Panc1 (cell line): ENCODE results near the gene PAPPA. TPM values are rescaled to one million over a fixed set of nuclear protein-coding genes. Genes with fewer than 3 reads are reported as not detected.

ENCODE experiments used
- ATAC-seq: fragments of 200-7000 bp; cut with Tn5 transposase; 2 replicates; pipeline ENCODE4 v1.9.1; 2020; ENCODE audit warnings: mild to moderate bottlenecking, moderate library complexity
- BruUV-seq: library from RNA; stranded (reverse); fragments of 400-500 nt; replicated peaks from 2 replicates; lab custom pipeline; 2021; lab: Mats Ljungman, UMichigan
- CTCF ChIA-PET: fragments of 300-600 bp; sonication (Branson Sonifier 250); formaldehyde crosslinking; loops from one replicate; lab custom pipeline; 2022; ENCODE audit warnings: antibody characterized with exemption; lab: Charles Lee
- POLR2A ChIA-PET: fragments of 300-600 bp; sonication (Branson Sonifier 250); formaldehyde crosslinking; loops from one replicate; lab custom pipeline; 2022; ENCODE audit warnings: antibody characterized with exemption; lab: Charles Lee
- DNase-seq: peaks from one replicate; pipeline ENCODE4 v3.0.0-alpha.2; 2010; ENCODE audit warnings: low read depth, low spot score
- H3K27ac ChIP-seq: 2 replicates; pipeline ENCODE4 v1.5.1; 2011; ENCODE audit warnings: mild to moderate bottlenecking, low read length, inconsistent platforms
- H3K27me3 ChIP-seq: fragments of 200-500 bp; sonication (Bioruptor generic); 2 replicates; pipeline ENCODE4 v1.6.0; 2014; ENCODE audit warnings: low read length, inconsistent platforms; ENCODE audit not compliant: control insufficient read depth, insufficient read depth
- H3K36me3 ChIP-seq: fragments of 200-500 bp; sonication (Bioruptor generic); 2 replicates; pipeline ENCODE4 v1.5.1; 2014; ENCODE audit warnings: inconsistent platforms, mild to moderate bottlenecking, low read length, moderate library complexity; ENCODE audit not compliant: control insufficient read depth, insufficient read depth
- H3K4me1 ChIP-seq: 2 replicates; pipeline ENCODE4 v1.5.1; 2011; ENCODE audit warnings: inconsistent platforms, mild to moderate bottlenecking, low read length, moderate library complexity; ENCODE audit not compliant: control insufficient read depth, insufficient read depth
- H3K4me3 ChIP-seq, 2 experiments: 2 replicates each; pipeline ENCODE4 v1.5.1; 2011 to 2012; ENCODE audit warnings: low read depth in 2 of 2, low read length in 2 of 2, mild to moderate bottlenecking in 2 of 2, inconsistent platforms in 1 of 2, moderate library complexity in 1 of 2
- H3K9me3 ChIP-seq: fragments of 200-500 bp; sonication (Bioruptor generic); 2 replicates; pipeline ENCODE4 v1.5.1; 2014; ENCODE audit warnings: low read depth, mild to moderate bottlenecking, inconsistent platforms, low read length, moderate library complexity; ENCODE audit not compliant: control insufficient read depth, insufficient read depth
- CTCF ChIP-seq: fragments of 450-650 bp; IDR thresholded peaks from 2 replicates; pipeline ENCODE4 v1.5.1; 2017; ENCODE audit warnings: mild to moderate bottlenecking
- POLR2AphosphoS5 ChIP-seq: IDR thresholded peaks from 2 replicates; pipeline ENCODE4 v1.6.1; 2012; ENCODE audit warnings: mild to moderate bottlenecking, low read depth, low read length, moderate library complexity
- REST ChIP-seq, 2 experiments: IDR thresholded peaks; 2 replicates each; pipeline ENCODE4 v1.6.1; 2011 to 2012; ENCODE audit warnings: low read depth in 2 of 2, control low read depth in 1 of 2, low read length in 1 of 2, mild to moderate bottlenecking in 1 of 2, moderate library complexity in 1 of 2; ENCODE audit not compliant: insufficient read depth in 1 of 2
- SIN3A ChIP-seq: IDR thresholded peaks from 2 replicates; pipeline ENCODE4 v1.6.1; 2012; ENCODE audit warnings: low read depth, mild to moderate bottlenecking, low read length, moderate library complexity, borderline replicate concordance; ENCODE audit not compliant: insufficient read depth
- TCF7L2 ChIP-seq: IDR thresholded peaks from 2 replicates; pipeline ENCODE4 v1.6.1; 2011; ENCODE audit warnings: mild to moderate bottlenecking, low read depth, low read length, inconsistent platforms
- in situ Hi-C: cut with HindIII; loops from 2 replicates; pipeline ENCODE4 v1.10.0; 2016; ENCODE audit warnings: low sequenced_read_pairs, low pct_unique_long_range_greater_than_20kb
- intact Hi-C: fragments of 100-400 bp; cut with micrococcal nuclease; formaldehyde crosslinking; loops from one replicate; pipeline ENCODE4 v1.10.0; 2022; ENCODE audit not compliant: unreplicated experiment
- total RNA-seq: library from RNA; stranded (reverse); gene quantifications from one replicate; pipeline ENCODE4 v1.2.1, GENCODE V29; 2021; ENCODE audit not compliant: unreplicated experiment

PAPPA gene
- total RNA-seq, 1 experiment from 2014 or later: 1.2 TPM

GRCh38 chr9:116219686-116220085 lies 66.1 kb downstream of the PAPPA start:
- no TSS peak for BruUV-seq

GRCh38 chr9:116223926-116224325 lies 70.3 kb downstream of the PAPPA start:
- Histone ChIP-seq H3K4me3 (no peak overlapping the region), H3K4me1 (no peaks in the 10 kb centered on the region), H3K27ac (no peak overlapping the region), H3K27me3 (no peaks in the 10 kb centered on the region), H3K9me3 (no peaks in the 10 kb centered on the region), H3K36me3 (no peaks in the 10 kb centered on the region)
- intact Hi-C loops (no loop called here), in situ Hi-C loops (no loop called here)
- CTCF ChIA-PET: no interaction called here
- ATAC-seq (no peak), DNase-seq (no peak)
- BruUV-seq: no TSS peak
- POLR2A ChIA-PET: no interaction called here
- no peak for TF ChIP-seq POLR2AphosphoS5
- no peak for TF ChIP-seq CTCF
- TF ChIP-seq TCF7L2: no peak
- TF ChIP-seq REST (IDR thresholded peaks at IDR 0.05; ENCODE audit: insufficient read depth in 1 of 2, low read depth in 2 of 2, low read length in 1 of 2): no peak
- no peak for TF ChIP-seq SIN3A

More at GRCh38 chr9:116219686-116220085, 66.1 kb downstream of the PAPPA start:
- Histone ChIP-seq H3K4me3 (no peak overlapping the region), H3K9me3 (no peaks in the 10 kb centered on the region), H3K36me3 (no peaks in the 10 kb centered on the region), H3K27me3 (no peaks in the 10 kb centered on the region), H3K4me1 (no peaks in the 10 kb centered on the region), H3K27ac (no peak overlapping the region)
- ATAC-seq: no peak
- CTCF ChIA-PET: no interaction called here
- POLR2A ChIA-PET: no interaction called here
- no peak for DNase-seq
- in situ Hi-C loops (no loop called here), intact Hi-C loops (no loop called here)
- TF ChIP-seq POLR2AphosphoS5 (no peak), CTCF (no peak), REST (IDR thresholded peaks at IDR 0.05; ENCODE audit: insufficient read depth in 1 of 2, low read depth in 2 of 2, low read length in 1 of 2) (no peak), TCF7L2 (no peak), SIN3A (no peak)
